HepG2 (cell line): Measurements from ENCODE around the gene INA. TPM values are rescaled to one million over a fixed set of nuclear protein-coding genes. Genes with fewer than 3 reads are reported as not detected.

ENCODE experiments used
- EZH2 ChIP-seq: conservative IDR thresholded peaks from 2 replicates; pipeline ENCODE4 v1.6.1; 2012; ENCODE audit warnings: mild to moderate bottlenecking, low read depth, low read length, moderate library complexity
- HMG20A ChIP-seq: IDR thresholded peaks from 2 replicates; pipeline ENCODE4 v1.6.1; 2016; ENCODE audit warnings: borderline replicate concordance
- HOXA7 ChIP-seq: sonication (generic); formaldehyde crosslinking; IDR thresholded peaks from 2 replicates; pipeline ENCODE4 v1.8.1; 2022; ENCODE audit warnings: mild to moderate bottlenecking, missing genetic modification reagents, moderate library complexity
- KDM6A ChIP-seq: IDR thresholded peaks from 2 replicates; pipeline ENCODE4 v1.6.1; 2016; ENCODE audit warnings: low read depth
- KLF13 ChIP-seq: sonication (generic); formaldehyde crosslinking; IDR thresholded peaks from 2 replicates; pipeline ENCODE4 v1.4.0; 2020; ENCODE audit warnings: mild to moderate bottlenecking, missing genetic modification reagents
- MEF2D ChIP-seq: sonication (generic); formaldehyde crosslinking; IDR thresholded peaks from 2 replicates; pipeline ENCODE4 v1.5.1; 2020; ENCODE audit warnings: mild to moderate bottlenecking, missing genetic modification reagents
- MTA3 ChIP-seq: sonication (generic); formaldehyde crosslinking; IDR thresholded peaks from 2 replicates; pipeline ENCODE4 v1.4.0; 2020; ENCODE audit warnings: missing genetic modification reagents
- NR2F6 ChIP-seq, 2 experiments: IDR thresholded peaks; 2 replicates each; pipeline ENCODE4 v1.6.1; 2016; ENCODE audit warnings: antibody characterized with exemption in 1 of 2, mild to moderate bottlenecking in 1 of 2
- REPIN1 ChIP-seq: sonication (generic); formaldehyde crosslinking; IDR thresholded peaks from 2 replicates; pipeline ENCODE4 v1.8.0; 2022; ENCODE audit warnings: missing genetic modification reagents, low read depth, mild to moderate bottlenecking, borderline replicate concordance
- RFX5 ChIP-seq: IDR thresholded peaks from 2 replicates; pipeline ENCODE4 v1.6.1; 2011; ENCODE audit warnings: low read depth, low read length, improper control_type of control experiment
- TMF1 ChIP-seq: sonication (generic); formaldehyde crosslinking; IDR thresholded peaks from 2 replicates; pipeline ENCODE4 v1.8.1; 2022; ENCODE audit warnings: low read depth, missing genetic modification reagents
- TSC22D2 ChIP-seq: sonication (generic); formaldehyde crosslinking; IDR thresholded peaks from 2 replicates; pipeline ENCODE4 v1.5.1; 2020; ENCODE audit warnings: missing genetic modification reagents, mild to moderate bottlenecking, borderline replicate concordance
- ZBTB7B ChIP-seq: sonication (generic); formaldehyde crosslinking; IDR thresholded peaks from 2 replicates; pipeline ENCODE4 v1.4.0; 2020; ENCODE audit warnings: missing genetic modification reagents
- ZNF264 ChIP-seq: sonication (generic); formaldehyde crosslinking; IDR thresholded peaks from 2 replicates; pipeline ENCODE4 v1.4.0; 2020; ENCODE audit warnings: missing genetic modification reagents
- ZNF3 ChIP-seq: IDR thresholded peaks from 2 replicates; pipeline ENCODE4 v1.7.0; 2017; ENCODE audit warnings: inconsistent platforms
- ZNF547 ChIP-seq: sonication (generic); formaldehyde crosslinking; IDR thresholded peaks from 2 replicates; pipeline ENCODE4 v1.5.1; 2020; ENCODE audit warnings: mild to moderate bottlenecking, missing genetic modification reagents
- ZNF713 ChIP-seq: sonication (generic); formaldehyde crosslinking; IDR thresholded peaks from 2 replicates; pipeline ENCODE4 v1.4.0; 2020; ENCODE audit warnings: mild to moderate bottlenecking, missing genetic modification reagents
- ZNF775 ChIP-seq: sonication (generic); formaldehyde crosslinking; IDR thresholded peaks from 2 replicates; pipeline ENCODE4 v1.4.0; 2020; ENCODE audit warnings: missing genetic modification reagents, mild to moderate bottlenecking, moderate library complexity, borderline replicate concordance
- ZSCAN9 ChIP-seq: IDR thresholded peaks from 2 replicates; pipeline ENCODE4 v1.6.1; 2016; ENCODE audit warnings: borderline replicate concordance
- polyA plus RNA-seq, 8 experiments: library from polyadenylated mRNA; depleted of rRNA in 3 of 8; stranded (reverse) in 7 of 8; unstranded in 1 of 8; fragments of >200 nt; fragmentation: Illumina TruSeq in 4 of 8; extraction: Trizol in 4 of 8; gene quantifications; 2 replicates each; pipeline versions ENCODE4 v1.2.1 to v1.2.3, GENCODE V29; 2011 to 2016; ENCODE audit warnings: low read depth in 4 of 8, missing spikeins in 1 of 8, mixed read lengths in 1 of 8; ENCODE audit not compliant: insufficient read depth in 1 of 8
- total RNA-seq, 5 experiments: library from RNA; depleted of rRNA; stranded (reverse); fragments of >200 nt; fragmentation: Illumina TruSeq; extraction: Trizol; gene quantifications; 2 replicates each; pipeline ENCODE4 v1.2.3, GENCODE V29; 2016; ENCODE audit warnings: low read depth in 1 of 5
- TF ChIP-seq, protein P1 (sequence below): sonication (generic); formaldehyde crosslinking; IDR thresholded peaks from 2 replicates; pipeline ENCODE4 v1.4.0; 2020; ENCODE audit warnings: missing genetic modification reagents; ENCODE audit errors: not compliant biosample characterization
- TF ChIP-seq, protein P2 (sequence below): sonication (generic); formaldehyde crosslinking; conservative IDR thresholded peaks from 2 replicates; pipeline ENCODE4 v1.8.0; 2022; ENCODE audit warnings: mild to moderate bottlenecking, moderate library complexity, missing genetic modification reagents
- TF ChIP-seq, protein P3 (sequence below): sonication (generic); formaldehyde crosslinking; IDR thresholded peaks from 2 replicates; pipeline ENCODE4 v1.8.1; 2023; ENCODE audit warnings: mild to moderate bottlenecking, missing genetic modification reagents
- TF ChIP-seq, protein P4 (sequence below), 2 experiments: IDR thresholded peaks; 2 replicates each; pipeline ENCODE4 v1.6.1; 2011 to 2012; ENCODE audit warnings: low read length in 2 of 2, borderline replicate concordance in 1 of 2, low read depth in 1 of 2, mild to moderate bottlenecking in 1 of 2, moderate library complexity in 1 of 2

INA gene
- total and polyA plus RNA-seq, 2 of the 13 experiments (the other 11 are each of a cell fraction or from before 2014, with no cell fraction given) = 0.04 to 0.13 TPM

DNA sequence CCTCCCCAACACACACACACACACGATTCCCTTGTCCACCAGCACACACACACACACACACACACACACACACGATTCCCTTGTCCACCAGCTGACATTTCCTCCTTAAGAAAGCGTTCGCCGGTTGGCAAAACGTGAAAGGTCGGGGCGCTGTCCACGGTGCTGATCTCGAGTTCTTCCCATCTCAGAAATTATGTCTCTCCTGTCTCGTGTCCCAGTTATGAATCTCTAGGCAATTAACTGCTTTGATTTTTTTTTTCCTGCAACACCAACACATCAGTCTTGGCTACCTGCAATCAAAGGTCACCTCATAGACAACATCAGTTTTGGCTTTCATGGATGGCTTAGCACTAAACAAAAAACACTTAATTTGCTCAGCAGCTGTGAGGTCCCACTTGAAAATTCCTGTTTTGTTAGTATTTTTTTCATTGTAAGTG is 1.9 kb downstream of the INA start (continued):
- TF ChIP-seq NR2F6 (IDR thresholded peaks at IDR 0.05) = no peak
- no peak for TF ChIP-seq NR2F6 (CRISPR knock-in tag; IDR thresholded peaks at IDR 0.05)
- TF ChIP-seq, protein P1, sequence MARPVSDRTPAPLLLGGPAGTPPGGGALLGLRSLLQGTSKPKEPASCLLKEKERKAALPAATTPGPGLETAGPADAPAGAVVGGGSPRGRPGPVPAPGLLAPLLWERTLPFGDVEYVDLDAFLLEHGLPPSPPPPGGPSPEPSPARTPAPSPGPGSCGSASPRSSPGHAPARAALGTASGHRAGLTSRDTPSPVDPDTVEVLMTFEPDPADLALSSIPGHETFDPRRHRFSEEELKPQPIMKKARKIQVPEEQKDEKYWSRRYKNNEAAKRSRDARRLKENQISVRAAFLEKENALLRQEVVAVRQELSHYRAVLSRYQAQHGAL (CRISPR knock-in tag) = no peak
- TF ChIP-seq, protein P2, sequence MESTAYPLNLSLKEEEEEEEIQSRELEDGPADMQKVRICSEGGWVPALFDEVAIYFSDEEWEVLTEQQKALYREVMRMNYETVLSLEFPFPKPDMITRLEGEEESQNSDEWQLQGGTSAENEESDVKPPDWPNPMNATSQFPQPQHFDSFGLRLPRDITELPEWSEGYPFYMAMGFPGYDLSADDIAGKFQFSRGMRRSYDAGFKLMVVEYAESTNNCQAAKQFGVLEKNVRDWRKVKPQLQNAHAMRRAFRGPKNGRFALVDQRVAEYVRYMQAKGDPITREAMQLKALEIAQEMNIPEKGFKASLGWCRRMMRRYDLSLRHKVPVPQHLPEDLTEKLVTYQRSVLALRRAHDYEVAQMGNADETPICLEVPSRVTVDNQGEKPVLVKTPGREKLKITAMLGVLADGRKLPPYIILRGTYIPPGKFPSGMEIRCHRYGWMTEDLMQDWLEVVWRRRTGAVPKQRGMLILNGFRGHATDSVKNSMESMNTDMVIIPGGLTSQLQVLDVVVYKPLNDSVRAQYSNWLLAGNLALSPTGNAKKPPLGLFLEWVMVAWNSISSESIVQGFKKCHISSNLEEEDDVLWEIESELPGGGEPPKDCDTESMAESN (CRISPR knock-in tag) = no peak; the same call in 1 of the 2 replicates
- no peak for TF ChIP-seq MEF2D (CRISPR knock-in tag)
- no peak for TF ChIP-seq HMG20A (CRISPR knock-in tag)
- no peak for TF ChIP-seq KLF13 (CRISPR knock-in tag)
- no peak for TF ChIP-seq TMF1
- TF ChIP-seq MTA3 = no peak
- TF ChIP-seq, protein P3, sequence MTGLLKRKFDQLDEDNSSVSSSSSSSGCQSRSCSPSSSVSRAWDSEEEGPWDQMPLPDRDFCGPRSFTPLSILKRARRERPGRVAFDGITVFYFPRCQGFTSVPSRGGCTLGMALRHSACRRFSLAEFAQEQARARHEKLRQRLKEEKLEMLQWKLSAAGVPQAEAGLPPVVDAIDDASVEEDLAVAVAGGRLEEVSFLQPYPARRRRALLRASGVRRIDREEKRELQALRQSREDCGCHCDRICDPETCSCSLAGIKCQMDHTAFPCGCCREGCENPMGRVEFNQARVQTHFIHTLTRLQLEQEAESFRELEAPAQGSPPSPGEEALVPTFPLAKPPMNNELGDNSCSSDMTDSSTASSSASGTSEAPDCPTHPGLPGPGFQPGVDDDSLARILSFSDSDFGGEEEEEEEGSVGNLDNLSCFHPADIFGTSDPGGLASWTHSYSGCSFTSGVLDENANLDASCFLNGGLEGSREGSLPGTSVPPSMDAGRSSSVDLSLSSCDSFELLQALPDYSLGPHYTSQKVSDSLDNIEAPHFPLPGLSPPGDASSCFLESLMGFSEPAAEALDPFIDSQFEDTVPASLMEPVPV (CRISPR knock-in tag) = no peak
- no peak for TF ChIP-seq ZBTB7B (CRISPR knock-in tag)
- TF ChIP-seq ZNF547 = 0 out of 2 replicates have a peak, but pooled peaks have one; percentile 26
- TF ChIP-seq HOXA7 (CRISPR knock-in tag) = 0 out of 2 replicates have a peak, but pooled peaks have one; percentile 66
- TF ChIP-seq TSC22D2 = peak; percentile 80; the same call in 1 of the 2 replicates
- no peak for TF ChIP-seq ZNF3 (CRISPR knock-in tag)
- TF ChIP-seq ZNF713 (CRISPR knock-in tag) = no peak
- no peak for TF ChIP-seq ZNF264 (CRISPR knock-in tag)
- no peak for TF ChIP-seq REPIN1
- TF ChIP-seq, protein P4, sequence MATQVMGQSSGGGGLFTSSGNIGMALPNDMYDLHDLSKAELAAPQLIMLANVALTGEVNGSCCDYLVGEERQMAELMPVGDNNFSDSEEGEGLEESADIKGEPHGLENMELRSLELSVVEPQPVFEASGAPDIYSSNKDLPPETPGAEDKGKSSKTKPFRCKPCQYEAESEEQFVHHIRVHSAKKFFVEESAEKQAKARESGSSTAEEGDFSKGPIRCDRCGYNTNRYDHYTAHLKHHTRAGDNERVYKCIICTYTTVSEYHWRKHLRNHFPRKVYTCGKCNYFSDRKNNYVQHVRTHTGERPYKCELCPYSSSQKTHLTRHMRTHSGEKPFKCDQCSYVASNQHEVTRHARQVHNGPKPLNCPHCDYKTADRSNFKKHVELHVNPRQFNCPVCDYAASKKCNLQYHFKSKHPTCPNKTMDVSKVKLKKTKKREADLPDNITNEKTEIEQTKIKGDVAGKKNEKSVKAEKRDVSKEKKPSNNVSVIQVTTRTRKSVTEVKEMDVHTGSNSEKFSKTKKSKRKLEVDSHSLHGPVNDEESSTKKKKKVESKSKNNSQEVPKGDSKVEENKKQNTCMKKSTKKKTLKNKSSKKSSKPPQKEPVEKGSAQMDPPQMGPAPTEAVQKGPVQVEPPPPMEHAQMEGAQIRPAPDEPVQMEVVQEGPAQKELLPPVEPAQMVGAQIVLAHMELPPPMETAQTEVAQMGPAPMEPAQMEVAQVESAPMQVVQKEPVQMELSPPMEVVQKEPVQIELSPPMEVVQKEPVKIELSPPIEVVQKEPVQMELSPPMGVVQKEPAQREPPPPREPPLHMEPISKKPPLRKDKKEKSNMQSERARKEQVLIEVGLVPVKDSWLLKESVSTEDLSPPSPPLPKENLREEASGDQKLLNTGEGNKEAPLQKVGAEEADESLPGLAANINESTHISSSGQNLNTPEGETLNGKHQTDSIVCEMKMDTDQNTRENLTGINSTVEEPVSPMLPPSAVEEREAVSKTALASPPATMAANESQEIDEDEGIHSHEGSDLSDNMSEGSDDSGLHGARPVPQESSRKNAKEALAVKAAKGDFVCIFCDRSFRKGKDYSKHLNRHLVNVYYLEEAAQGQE (IDR thresholded peaks at IDR 0.05; ENCODE audit: borderline replicate concordance in 1 of 2, low read depth in 1 of 2, low read length in 2 of 2) = peak; percentile 96 to 97
- no peak for TF ChIP-seq RFX5
- no peak for TF ChIP-seq ZNF775 (CRISPR knock-in tag)
- TF ChIP-seq ZSCAN9 (CRISPR knock-in tag) = peak; percentile 59; the same call in 1 of the 2 replicates
- no peak for TF ChIP-seq KDM6A (CRISPR knock-in tag)
- no peak for TF ChIP-seq EZH2
